ENCODE results near the gene CISD3. TPM values are rescaled to one million over a fixed set of nuclear protein-coding genes. Genes with fewer than 3 reads are reported as not detected.

Gene CISD3
- total and polyA plus RNA-seq, 10 of the 15 experiments (the other 5 are each of a cell fraction or from before 2014, with no cell fraction given): 2.6 to 38.1 (median 8.1) TPM

DNA sequence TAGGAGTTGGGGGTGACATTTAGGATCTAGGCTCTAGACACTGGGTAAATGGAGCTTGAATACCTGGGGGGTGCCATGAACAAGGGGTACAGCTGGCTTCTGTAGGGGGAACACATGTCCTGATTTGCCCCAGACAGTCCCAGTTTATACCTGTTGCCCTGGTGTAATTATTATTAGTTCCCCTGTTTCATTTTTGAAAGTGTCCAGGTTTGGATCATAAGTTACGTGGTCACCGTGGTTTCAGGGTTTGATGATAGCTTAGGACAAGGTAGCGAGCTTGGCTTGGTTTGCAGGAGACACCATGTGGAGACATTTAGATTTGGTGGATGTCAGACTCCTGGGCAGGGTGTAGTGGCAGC is 19.6 kb upstream of the CISD3 start:
- Histone ChIP-seq H3K36me3 (ENCODE audit: control insufficient read depth in 2 of 2, insufficient read depth in 2 of 2, low read length in 1 of 2) (peaks cover 22 to 41% of the 10 kb centered on the region in 2 experiments), H3K4me3 (no peak overlapping the region), H3K9ac (ENCODE audit: control insufficient read depth, insufficient read depth, low read length) (no peak overlapping the region), H3K4me1 (ENCODE audit: control insufficient read depth, insufficient read depth, low read length) (peaks cover 18% of the 10 kb centered on the region), H3K9me3 (replicated peaks; ENCODE audit: control insufficient read depth, insufficient read depth, low read length) (no peaks in the 10 kb centered on the region), H3K27ac (ENCODE audit: control insufficient read depth, insufficient read depth) (no peak overlapping the region), H3K79me2 (ENCODE audit: control insufficient read depth, insufficient read depth, low read length) (peaks cover 37% of the 10 kb centered on the region), H3K27me3 (replicated peaks in 1 of 2; ENCODE audit: control insufficient read depth in 2 of 2, insufficient read depth in 2 of 2, low read length in 1 of 2) (no peaks in the 10 kb centered on the region), H4K20me1 (ENCODE audit: control insufficient read depth, insufficient read depth) (no peaks in the 10 kb centered on the region), H2AFZ (ENCODE audit: control insufficient read depth, low read depth, low read length) (no peak overlapping the region), H3K4me2 (ENCODE audit: control insufficient read depth, insufficient read depth) (no peak overlapping the region)
- POLR2A ChIA-PET: interaction anchor here (1.1 kb wide), 1 partner anchor 115 kb away, joined by 3 read pairs; no protein-coding TSS in a partner anchor
- 100% methylated on average over 3 of the region's 3 CpGs for WGBS (ENCODE audit: insufficient coverage, insufficient replicate concordance, low lambda C conversion rate, missing lambda C conversion rate)
- SMC1A ChIA-PET (ENCODE audit: uncharacterized antibody, unreplicated experiment): interaction anchor here (1.1 to 2.4 kb wide), 3 partner anchors 18 to 32 kb away, joined by 4 to 7 read pairs (median 5); partner anchors contain the start of gene CISD3
- no peak for TF ChIP-seq DPF2 (IDR thresholded peaks at IDR 0.05)
- no peak for TF ChIP-seq BRCA1 (IDR thresholded peaks at IDR 0.05; ENCODE audit: low read depth, low read length)
- no peak for TF ChIP-seq ZSCAN29 (IDR thresholded peaks at IDR 0.05)
- no peak for TF ChIP-seq ATF7 (IDR thresholded peaks at IDR 0.05; ENCODE audit: low read depth)
- no peak for TF ChIP-seq CREB1 (IDR thresholded peaks at IDR 0.05; ENCODE audit: low read depth)
- TF ChIP-seq, protein P1, sequence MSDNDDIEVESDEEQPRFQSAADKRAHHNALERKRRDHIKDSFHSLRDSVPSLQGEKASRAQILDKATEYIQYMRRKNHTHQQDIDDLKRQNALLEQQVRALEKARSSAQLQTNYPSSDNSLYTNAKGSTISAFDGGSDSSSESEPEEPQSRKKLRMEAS (IDR thresholded peaks at IDR 0.05; ENCODE audit: low read depth, low read length): no peak
- no peak for TF ChIP-seq TCF12 (IDR thresholded peaks at IDR 0.05; ENCODE audit: low read depth, low read length)
- TF ChIP-seq, protein P2, sequence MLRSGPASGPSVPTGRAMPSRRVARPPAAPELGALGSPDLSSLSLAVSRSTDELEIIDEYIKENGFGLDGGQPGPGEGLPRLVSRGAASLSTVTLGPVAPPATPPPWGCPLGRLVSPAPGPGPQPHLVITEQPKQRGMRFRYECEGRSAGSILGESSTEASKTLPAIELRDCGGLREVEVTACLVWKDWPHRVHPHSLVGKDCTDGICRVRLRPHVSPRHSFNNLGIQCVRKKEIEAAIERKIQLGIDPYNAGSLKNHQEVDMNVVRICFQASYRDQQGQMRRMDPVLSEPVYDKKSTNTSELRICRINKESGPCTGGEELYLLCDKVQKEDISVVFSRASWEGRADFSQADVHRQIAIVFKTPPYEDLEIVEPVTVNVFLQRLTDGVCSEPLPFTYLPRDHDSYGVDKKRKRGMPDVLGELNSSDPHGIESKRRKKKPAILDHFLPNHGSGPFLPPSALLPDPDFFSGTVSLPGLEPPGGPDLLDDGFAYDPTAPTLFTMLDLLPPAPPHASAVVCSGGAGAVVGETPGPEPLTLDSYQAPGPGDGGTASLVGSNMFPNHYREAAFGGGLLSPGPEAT (IDR thresholded peaks at IDR 0.05; ENCODE audit: low read depth): no peak
- no peak for TF ChIP-seq ZBED1 (IDR thresholded peaks at IDR 0.05; ENCODE audit: borderline replicate concordance)
- no peak for TF ChIP-seq MTA3 (IDR thresholded peaks at IDR 0.05; ENCODE audit: borderline replicate concordance, low read length)
- TF ChIP-seq NRF1 (conservative IDR thresholded peaks at IDR 0.05; ENCODE audit: low read depth, low read length): no peak
- TF ChIP-seq KLF5 (IDR thresholded peaks at IDR 0.05; ENCODE audit: partially characterized antibody): no peak
- no peak for TF ChIP-seq BMI1 (IDR thresholded peaks at IDR 0.05; ENCODE audit: borderline replicate concordance)
- TF ChIP-seq SMAD5 (IDR thresholded peaks at IDR 0.05; ENCODE audit: low read depth): no peak
- TF ChIP-seq JUNB (IDR thresholded peaks at IDR 0.05): no peak
- TF ChIP-seq, protein P3, sequence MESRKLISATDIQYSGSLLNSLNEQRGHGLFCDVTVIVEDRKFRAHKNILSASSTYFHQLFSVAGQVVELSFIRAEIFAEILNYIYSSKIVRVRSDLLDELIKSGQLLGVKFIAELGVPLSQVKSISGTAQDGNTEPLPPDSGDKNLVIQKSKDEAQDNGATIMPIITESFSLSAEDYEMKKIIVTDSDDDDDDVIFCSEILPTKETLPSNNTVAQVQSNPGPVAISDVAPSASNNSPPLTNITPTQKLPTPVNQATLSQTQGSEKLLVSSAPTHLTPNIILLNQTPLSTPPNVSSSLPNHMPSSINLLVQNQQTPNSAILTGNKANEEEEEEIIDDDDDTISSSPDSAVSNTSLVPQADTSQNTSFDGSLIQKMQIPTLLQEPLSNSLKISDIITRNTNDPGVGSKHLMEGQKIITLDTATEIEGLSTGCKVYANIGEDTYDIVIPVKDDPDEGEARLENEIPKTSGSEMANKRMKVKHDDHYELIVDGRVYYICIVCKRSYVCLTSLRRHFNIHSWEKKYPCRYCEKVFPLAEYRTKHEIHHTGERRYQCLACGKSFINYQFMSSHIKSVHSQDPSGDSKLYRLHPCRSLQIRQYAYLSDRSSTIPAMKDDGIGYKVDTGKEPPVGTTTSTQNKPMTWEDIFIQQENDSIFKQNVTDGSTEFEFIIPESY (IDR thresholded peaks at IDR 0.05): no peak
- no peak for TF ChIP-seq ZNF24 (IDR thresholded peaks at IDR 0.05)
- in situ Hi-C loops (cut with MboI): no loop called here
- BruUV-seq (replicated peaks): no TSS peak
- CTCF ChIA-PET: interaction anchor here (1.0 to 2.2 kb wide), 3 partner anchors 21 to 34 kb away, joined by 3 to 7 read pairs (median 5); no protein-coding TSS in a partner anchor
- ATAC-seq (no peak), DNase-seq (ENCODE audit: low read depth, low spot score) (no peak), FAIRE-seq (no peak)
- RAD21 ChIA-PET (ENCODE audit: unreplicated experiment): interaction anchor here (0.8 to 1.2 kb wide), 2 partner anchors 24 to 34 kb away, joined by 3 to 4 read pairs; no protein-coding TSS in a partner anchor
- intact Hi-C loops (cut with micrococcal nuclease; ENCODE audit: unreplicated experiment): no loop called here

Data from GM12878 (cell line).